Measurements from ENCODE around the gene TSPOAP1. TPM values are rescaled to one million over a fixed set of nuclear protein-coding genes. Genes with fewer than 3 reads are reported as not detected.

TSPOAP1 gene
- total RNA-seq, 4 donors from 2014 or later = 2.9 to 16.0 (median 3.3) TPM

DNA sequence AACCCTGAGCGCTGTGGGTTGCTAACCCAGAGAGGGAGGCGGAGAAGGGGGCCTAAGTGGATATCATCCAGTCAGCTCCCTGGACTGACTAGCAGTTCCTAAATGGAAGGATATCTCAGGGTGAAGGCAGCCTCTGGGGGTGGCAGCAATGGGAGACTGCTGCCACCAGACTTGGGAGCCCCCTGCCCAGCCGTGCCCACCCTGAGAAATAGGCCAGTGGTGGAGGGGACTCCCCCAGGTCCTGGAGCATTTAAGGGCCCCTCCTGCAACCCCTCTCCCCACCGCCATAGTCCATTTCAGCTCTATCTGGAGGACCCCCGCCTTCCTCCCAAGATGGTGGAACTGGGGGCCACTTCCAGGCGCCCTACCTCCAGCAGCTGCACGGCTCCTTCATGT lies 8.4 kb downstream of the TSPOAP1 start:
- 100% methylated on average over 1 to 5 of the region's 7 CpGs for WGBS, 2 donors
- TF ChIP-seq POLR2A (IDR thresholded peaks at IDR 0.05) = no peak
- TF ChIP-seq, protein P1, sequence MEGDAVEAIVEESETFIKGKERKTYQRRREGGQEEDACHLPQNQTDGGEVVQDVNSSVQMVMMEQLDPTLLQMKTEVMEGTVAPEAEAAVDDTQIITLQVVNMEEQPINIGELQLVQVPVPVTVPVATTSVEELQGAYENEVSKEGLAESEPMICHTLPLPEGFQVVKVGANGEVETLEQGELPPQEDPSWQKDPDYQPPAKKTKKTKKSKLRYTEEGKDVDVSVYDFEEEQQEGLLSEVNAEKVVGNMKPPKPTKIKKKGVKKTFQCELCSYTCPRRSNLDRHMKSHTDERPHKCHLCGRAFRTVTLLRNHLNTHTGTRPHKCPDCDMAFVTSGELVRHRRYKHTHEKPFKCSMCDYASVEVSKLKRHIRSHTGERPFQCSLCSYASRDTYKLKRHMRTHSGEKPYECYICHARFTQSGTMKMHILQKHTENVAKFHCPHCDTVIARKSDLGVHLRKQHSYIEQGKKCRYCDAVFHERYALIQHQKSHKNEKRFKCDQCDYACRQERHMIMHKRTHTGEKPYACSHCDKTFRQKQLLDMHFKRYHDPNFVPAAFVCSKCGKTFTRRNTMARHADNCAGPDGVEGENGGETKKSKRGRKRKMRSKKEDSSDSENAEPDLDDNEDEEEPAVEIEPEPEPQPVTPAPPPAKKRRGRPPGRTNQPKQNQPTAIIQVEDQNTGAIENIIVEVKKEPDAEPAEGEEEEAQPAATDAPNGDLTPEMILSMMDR (IDR thresholded peaks at IDR 0.05) = no peak

DNA sequence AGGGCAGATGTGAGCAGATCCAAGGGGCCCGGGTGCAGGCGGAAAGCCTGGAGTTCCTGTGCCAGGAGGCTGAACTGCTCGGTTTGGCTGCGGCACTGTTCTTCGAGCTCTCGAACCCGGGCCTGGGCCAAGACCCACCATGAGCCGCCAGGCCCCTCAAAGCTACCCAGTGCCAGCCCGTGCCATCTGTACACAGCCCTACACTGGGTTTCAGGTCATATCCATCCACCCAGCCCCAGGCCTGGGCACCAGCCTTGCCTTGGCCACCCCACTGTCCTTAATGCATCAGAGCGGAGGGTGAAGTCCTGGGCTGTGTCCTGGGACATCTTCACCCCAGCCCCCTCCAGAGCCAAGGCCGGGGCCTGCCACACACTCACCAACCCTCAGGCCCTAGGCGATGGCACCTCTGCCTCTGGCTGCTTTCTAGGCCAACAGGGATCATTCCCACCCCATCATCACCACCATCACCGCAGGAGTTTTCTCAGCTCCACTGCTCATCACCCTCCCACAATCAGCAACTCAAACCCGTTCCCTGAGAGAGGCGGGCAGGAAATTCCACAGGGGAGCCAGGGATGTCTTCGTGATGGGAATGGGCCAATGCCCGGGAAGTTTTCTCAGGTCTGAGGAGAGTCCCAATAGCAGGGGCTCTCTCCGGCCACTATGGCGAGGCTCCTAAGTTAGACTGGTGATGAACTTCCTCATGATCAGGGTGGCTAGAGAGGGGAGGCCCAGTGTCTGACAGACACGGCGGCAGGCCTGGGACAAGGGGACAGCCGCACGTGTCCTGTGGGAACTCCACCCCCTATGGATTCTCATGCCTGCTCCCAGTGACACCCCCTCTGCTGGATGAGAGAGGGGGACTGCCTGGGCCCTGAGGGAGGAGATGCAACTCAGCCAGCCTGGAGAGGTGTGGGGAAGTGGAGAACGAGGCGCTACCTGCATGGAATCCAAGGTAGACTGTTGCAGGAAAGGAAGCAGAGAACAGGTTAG lies 9.1 kb downstream of the TSPOAP1 start:
- Histone ChIP-seq H3K36me3 (no peaks in the 10 kb centered on the region), H3K4me3 (no peak overlapping the region), H3K27ac (no peak overlapping the region), H3K27me3 (peaks cover 0 to 3% (median 0%) of the 10 kb centered on the region in 4 donors), H3K4me1 (peaks cover 0 to 21% (median 5%) of the 10 kb centered on the region in 3 donors), H3K9me3 (no peaks in the 10 kb centered on the region)
- intact Hi-C loops (cut with DNase I) = loop anchor here (5.0 kb wide), 1 partner anchor 128 kb away; no protein-coding TSS in a partner anchor
- no peak for DNase-seq
- WGBS, 2 donors = 78 to 86% methylated on average over 6 to 13 of the region's 25 CpGs
- TF ChIP-seq POLR2A (IDR thresholded peaks at IDR 0.05) = no peak
- TF ChIP-seq, protein P1 (IDR thresholded peaks at IDR 0.05) = no peak

More for the DNA sequence above, 8.4 kb downstream of the TSPOAP1 start:
- no peaks in the 10 kb centered on the region for H3K36me3 ChIP-seq
- H3K4me1 ChIP-seq = peaks cover 4 to 28% (median 5%) of the 10 kb centered on the region in 3 donors
- H3K27me3 ChIP-seq = peaks cover 0 to 10% (median 0%) of the 10 kb centered on the region in 4 donors
- intact Hi-C loops (cut with DNase I) = no loop called here
- H3K27ac ChIP-seq = no peak overlapping the region
- H3K9me3 ChIP-seq = no peaks in the 10 kb centered on the region
- DNase-seq = no peak
- no peak overlapping the region for H3K4me3 ChIP-seq

DNA sequence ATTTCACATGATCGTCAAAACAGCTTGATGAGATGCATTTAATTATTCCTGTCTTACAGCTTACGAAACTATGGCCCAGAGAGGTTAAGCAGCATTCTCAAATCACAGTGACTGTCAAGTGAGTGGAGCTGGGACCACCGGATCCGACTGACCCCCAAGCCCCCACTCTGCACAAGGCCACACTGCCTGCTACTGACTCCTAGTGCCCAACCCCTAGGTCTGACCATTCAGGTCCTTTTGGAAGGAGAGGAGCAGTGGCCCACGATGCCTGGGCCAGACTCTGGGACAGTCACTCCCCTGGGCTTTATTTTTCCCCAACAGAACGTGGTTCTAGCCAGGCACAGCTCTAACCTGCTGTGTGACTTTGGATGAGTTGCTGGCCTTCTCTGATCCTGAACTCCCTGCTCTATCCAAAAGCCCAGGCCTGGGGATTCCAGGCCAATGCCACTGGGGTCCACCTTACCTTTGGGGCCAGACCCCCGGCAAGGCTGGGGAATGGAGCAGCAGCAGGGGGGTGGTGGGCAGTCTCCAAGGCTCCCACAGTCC lies 9.9 kb downstream of the TSPOAP1 start:
- no peak overlapping the region for H3K4me3 ChIP-seq
- peaks cover 0 to 14% (median 0%) of the 10 kb centered on the region in 3 donors for H3K4me1 ChIP-seq
- no peaks in the 10 kb centered on the region for H3K36me3 ChIP-seq
- H3K27ac ChIP-seq = no peak overlapping the region
- DNase-seq = no peak
- H3K27me3 ChIP-seq = no peaks in the 10 kb centered on the region
- 72 to 88% methylated on average over 4 of the region's 7 CpGs for WGBS, 2 donors
- TF ChIP-seq, protein P1 (IDR thresholded peaks at IDR 0.05) = no peak
- no peak for TF ChIP-seq POLR2A (IDR thresholded peaks at IDR 0.05)
- H3K9me3 ChIP-seq = no peaks in the 10 kb centered on the region
- intact Hi-C loops (cut with DNase I) = loop anchor here (5.0 kb wide), 1 partner anchor 129 kb away; no protein-coding TSS in a partner anchor

DNA sequence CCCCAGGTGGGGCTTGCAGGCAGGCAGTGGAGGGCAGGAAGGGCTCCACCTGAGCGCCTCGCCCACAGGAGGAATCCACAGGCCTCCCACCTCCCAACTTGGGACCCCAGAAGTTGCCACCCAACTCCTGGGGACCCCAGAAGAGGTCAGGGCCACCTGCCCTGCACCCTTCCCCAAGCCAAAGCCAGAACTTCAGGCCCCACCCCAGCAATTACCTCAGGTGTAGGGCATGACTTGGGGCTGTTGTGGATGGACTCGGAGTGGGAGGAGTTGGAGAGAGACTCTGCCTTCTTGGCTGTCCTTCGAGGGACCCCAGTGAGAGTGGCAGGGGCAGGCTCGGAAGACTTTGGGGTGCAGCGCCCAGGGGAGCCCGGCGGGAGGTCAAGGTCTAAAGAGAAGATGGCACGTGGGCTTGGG lies 10.5 kb downstream of the TSPOAP1 start:
- Histone ChIP-seq H3K36me3 (no peaks in the 10 kb centered on the region), H3K27ac (no peak overlapping the region), H3K27me3 (no peaks in the 10 kb centered on the region), H3K4me3 (no peak overlapping the region), H3K4me1 (peaks cover 0 to 8% (median 0%) of the 10 kb centered on the region in 3 donors), H3K9me3 (no peaks in the 10 kb centered on the region)
- DNase-seq = no peak
- WGBS, 2 donors = 93 to 95% methylated on average over 5 to 7 of the region's 9 CpGs
- TF ChIP-seq, protein P1 (IDR thresholded peaks at IDR 0.05) = no peak
- intact Hi-C loops (cut with DNase I) = loop anchor here (5.0 kb wide), 1 partner anchor 129 kb away; no protein-coding TSS in a partner anchor
